IPS DF 4.7 (cell line): ENCODE measurements around the gene GLO1.

ENCODE experiments used
- DNase-seq: peaks from one replicate; pipeline ENCODE4 v3.0.0-alpha.2; 2013; ENCODE audit warnings: low spot score; ENCODE audit errors: extremely low read depth

GLO1 gene

DNA sequence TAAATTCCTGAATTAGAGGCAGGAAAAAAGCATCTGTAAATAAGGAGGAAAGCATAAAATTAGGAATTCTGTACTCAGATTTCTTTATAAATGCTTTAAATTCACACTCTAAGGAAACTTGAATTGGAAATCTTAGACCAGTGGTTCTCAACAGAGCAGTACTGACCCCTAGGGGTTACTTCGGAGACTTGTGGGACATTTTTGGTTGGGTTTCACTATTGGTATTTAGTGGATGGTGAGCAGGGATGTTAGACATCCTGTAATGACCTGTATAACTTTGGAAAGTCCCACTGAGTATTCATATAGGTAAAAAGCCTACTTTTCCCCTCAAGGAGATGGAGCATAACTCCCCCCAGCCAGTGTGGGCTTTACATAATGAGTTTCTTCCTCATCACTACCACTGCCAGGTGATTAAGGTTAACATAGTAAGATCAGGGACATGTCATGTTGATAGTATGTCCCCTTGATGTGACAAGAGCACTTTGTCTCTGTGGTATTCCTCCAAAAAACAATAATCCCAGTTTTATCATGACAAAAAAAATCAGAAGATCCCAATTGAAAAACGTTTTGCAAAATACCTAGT lies 31.0 kb downstream of the GLO1 start:
- peak; percentile 49 for DNase-seq

DNA sequence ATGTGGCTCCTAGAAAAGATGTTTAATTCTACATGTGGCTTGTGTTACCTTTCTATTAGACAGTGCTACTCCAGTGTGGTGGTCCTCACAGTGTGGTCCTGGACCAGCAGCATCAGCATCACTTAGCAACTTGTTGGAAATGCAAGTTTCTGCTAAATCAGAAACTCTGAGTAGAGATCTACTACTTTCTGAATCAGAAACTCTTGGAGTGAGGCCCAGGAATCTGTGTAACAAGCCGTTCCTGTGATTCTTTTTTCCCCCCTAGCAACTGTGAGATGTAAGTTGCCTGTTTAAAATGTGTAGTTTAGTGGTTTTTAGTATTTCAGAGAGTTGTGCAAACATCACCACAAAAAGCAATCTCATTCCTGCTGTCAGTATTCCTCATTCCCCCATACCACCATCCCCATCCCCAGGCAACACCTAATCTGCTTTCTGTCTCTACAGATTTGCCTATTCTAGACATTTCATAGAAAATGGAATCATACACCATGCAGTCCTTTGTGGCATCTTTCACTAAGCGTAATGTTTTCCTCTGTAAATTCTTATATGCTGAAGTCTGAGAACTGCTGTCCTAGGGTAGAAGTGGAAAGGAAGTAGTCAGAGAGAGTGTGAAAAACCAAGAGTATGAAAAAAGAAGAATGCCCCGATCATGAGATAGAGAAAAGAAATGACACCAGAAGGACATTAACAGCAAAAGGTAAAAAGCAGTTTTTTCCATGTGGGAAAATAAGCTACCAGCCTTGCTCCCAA lies 44.4 kb downstream of the GLO1 start:
- no peak for DNase-seq

DNA sequence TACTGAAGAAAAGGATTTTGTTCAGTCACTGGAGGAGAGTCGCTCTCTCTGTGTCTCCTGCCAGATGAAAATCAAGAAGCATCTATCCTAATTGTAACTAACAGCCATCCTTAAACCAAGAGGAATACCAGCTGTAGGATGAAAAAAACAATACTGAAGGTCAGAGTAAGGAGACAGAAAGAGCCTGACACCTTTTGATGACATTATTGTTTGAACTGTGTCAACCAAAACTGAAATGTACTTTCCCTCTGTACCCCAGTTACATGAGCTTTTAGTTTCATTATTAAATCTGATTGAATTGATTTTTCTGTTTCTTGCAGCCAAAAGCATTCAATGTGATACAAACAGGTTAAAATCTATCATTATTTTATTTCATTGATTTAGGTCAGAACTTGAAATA lies 46.0 kb downstream of the GLO1 start:
- no peak for DNase-seq

DNA sequence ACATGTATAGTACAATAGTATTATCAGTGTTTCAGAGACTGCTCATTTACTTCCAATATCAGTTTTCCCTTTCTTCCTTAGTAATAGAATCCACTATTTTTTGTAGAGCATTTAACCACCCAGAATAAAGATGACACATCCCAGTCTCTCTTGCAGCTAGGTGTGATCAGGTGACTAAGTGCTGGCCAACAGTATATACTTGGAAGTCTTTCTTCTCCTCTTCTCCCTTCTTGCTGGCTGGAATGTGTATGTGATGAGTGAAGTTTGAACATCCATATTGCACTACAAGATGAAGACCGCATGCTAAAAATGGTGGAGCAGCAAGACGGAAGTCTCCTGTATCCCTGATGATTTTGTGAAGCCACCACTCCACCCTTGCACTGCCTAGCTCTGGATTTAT lies 48.7 kb downstream of the GLO1 start:
- DNase-seq, result no peak

DNA sequence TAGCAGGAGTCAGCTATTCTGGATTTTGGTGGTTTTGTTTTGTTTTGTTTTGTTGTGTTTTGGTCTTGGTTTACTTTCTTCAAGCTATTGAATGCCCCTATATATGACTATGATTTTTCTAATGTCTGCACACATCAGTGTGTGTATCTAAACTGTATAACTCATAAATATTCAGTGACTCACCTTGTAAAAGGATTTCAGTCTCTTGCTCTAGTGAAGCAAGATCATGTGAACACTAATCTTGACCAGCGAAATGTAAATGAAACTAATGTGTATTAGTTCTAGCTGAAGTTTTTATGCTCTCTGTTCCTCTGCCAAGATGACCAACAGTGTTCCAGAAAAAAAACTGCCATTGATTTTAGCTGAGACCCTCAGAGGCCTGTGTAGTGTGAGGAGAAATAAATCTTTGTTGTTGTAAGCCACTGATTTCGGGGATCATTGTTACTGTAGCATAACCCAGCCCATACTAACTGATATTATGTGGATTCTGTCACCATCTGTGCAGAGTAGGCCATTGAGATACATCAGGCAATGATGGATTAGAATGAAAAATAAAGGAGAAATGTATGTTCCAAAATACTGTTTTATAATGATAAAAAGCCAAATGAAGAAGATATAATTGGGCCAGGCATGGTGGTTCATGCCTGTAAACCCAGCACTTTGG lies 51.7 kb downstream of the GLO1 start:
- DNase-seq, result no peak

DNA sequence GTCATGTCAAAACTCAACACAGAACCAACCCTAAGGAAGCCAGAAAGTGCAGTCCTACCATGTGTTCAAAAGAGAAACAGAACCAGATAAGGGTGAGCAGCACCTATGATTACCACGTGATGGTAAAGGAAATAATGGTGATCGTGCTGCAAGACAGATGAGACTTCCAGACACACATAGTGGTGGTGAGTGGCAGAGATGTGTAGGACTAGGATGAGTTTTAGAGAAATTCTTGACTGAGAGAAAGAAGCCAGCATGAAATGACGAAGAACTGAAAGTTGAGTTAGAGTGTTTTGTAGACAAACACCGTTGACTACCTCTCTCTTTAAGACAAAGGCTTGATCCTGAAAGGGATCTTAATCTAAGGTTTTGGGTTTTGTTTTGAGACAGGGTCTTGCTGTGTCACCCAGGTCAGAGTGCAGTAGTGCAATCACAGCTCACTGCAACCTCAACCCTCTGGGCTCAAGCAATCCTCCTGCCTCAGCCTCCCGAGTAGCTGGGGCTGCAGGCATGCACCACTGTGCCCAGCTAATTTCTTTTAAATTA lies 52.7 kb downstream of the GLO1 start:
- DNase-seq, result no peak

DNA sequence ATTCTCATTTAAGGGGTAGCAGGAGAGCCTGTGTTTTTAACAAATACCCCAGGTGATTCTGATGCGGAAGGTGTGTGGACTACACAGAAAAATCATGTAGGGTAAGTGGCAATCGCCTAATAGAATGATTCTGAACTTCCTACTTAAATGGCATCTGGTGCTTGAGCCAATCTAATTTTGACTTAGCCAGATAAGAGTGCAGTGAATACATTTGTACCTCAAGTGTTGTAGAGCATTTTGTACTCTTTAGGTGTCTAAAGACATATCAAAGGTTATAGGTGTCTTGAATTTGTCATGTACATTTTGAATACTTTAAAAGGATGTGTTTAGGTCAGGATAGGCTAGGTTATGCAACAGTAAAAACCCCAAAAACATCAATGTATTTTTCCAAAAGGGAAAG lies 53.2 kb downstream of the GLO1 start:
- no peak for DNase-seq

DNA sequence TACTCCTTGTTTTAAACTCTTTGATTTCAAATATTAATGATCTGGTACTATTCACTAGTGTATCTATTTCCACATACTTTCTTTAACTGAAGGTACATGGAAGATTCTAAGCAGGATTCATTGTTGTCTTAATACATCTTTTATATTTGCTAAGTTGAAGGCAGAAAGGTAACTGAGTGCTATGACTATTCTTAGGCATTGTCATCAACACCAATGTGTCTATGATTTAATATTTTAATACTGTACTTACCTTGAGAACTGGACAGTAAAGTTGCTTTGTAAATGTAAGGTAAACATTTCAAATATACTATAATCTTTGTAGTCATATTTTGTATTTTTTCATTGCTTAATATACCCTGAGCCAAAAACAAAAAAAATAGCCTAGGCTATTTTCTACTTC lies 54.3 kb downstream of the GLO1 start:
- DNase-seq, result no peak

DNA sequence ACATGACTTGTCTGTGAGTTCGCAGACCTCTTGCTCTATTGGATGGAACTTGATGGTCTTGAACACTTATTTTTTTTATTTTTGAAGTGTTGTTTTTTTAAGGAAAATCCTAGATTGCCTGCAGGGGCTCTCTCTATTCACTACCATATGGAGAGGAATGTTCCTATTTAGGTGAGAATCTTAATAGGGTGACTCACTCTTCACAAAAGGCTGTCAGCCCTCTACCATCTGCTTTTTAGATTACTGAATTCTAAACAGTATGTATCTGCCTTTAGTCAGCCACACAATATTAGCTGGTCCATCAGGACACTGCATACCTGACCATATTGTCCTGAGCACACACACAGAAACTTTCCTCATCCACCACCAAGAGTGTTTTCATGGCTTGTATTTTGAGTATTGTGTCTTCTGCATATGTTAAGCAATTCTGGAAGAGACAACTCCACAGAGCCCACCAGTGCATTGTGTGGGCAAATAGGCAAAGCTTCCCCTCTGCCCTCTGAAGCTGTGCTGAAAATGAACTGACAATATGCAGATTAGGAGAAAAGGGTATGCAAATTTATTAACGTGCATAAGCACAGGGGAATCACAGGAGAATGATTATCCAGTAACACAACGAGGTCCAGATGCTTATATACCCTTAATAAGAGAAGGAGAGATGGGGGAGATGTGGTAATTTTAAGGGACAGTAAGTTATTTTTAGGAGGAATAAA lies 56.6 kb downstream of the GLO1 start:
- no peak for DNase-seq

DNA sequence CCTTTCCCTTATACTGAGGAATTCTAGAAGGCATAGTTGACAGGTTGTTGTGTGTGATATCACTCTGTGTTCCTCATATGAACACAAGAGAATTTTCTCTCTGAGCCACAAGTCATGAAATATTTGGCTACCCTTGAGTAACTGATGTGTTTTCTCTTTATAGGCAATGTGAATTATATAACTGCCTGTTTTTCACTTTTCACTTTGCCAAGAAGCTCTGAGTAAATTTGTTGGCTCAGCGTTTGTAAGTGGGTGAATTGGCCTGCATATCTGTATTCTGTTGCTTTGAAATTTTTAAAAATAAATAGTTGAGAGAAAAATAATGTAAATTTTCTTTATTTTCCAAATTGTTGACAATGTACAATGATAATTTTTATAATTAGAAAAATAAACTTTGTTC lies 58.0 kb downstream of the GLO1 start:
- no peak for DNase-seq

DNA sequence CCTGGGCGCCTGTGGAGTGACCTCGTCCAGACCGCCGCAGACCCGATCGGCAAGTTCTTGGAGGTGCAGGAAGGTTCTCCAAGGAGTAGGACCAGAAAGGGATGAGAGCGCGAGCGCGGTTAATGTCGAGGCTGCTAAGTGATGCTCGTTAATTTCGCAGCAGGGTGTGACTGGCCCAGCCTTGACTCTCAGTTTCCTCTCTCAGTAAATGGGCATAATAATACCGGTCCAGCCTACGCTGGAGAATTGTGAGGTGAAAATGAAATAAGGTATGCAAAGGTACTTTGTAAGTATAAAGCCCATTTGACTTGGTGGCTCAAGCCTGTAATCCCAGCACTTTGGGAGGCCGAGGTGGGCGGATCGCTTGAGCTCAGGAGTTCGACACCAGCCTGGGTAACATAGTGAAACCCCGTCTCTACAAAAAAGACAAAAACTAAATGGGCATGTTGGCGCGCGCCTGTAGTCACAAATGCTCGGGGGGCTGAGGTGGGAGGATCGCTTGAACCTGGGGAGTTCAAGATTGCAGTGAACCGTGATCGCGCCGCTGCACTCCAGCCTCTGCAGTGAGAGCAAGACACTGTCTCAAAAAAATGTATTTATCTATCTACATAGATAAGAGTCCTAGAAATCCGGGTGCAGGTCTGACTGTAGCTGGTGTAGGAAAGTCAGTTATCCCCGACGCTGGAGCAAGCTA lies 62.6 kb downstream of the GLO1 start:
- no peak for DNase-seq

DNA sequence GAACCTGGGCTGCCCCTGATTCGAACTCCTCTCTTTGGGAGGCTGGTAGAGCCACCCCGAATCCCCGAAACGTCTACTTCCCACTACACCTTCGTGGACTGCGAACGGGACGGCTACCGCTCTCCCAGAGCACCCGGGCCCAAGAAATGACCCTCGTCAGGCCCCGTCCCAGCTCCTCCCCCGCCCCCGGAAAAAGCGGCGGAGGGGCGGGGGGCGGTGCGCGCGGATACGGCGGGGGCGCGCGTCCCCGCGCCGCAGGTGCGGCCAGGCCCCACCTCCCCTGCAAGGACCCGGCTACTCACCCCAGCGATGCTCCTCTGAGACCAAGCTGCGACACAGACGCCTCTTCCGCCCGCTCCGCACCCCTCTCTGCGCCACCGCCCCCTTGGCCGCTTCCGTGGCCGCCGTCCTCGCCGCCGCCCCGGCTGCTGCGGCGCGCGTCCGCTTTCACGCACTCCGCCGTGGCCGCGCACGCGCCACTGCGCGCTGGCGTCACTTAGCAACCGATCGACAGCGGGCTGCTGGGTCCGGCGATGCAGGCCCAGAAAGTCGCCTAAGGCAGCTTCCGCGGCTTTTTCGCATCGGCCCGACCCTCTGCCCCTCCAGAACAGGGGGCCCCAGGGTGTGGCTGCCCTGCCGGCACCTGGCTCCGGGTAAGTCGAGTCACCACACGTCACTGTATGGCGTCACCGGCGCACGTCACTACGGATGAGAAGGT lies 63.3 kb downstream of the GLO1 start, which contains the start of gene BTBD9:
Gene BTBD9 (minus strand): TSS at position 432 of the 718 bp plus-strand sequence.
- peak; percentile 25 for DNase-seq

DNA sequence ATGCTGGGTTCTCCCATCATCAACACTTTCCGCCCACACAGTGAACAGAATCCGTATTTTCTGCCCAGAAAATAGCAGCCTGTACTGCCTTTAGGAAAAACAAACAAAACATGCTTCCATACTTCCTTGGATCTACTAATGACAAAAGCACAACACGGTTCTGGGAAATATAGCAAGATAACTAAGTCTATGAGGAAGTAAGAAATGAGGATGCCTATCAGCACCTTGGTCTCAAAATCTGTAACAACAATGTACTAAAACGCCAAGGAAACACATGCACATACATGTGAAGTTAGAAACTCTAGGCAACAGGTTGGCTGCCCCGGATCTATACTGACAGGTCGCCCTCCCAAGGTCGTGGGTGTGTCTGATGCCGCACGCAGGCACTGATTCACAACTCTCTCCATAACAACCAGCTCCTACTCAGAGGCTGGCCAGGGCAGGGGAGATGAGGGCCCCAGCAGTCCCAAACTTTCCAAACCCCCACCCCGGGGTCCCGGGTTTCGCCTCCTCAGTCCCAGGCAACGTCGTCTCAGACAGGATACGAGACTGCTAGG lies 63.9 kb downstream of the GLO1 start:
- DNase-seq, result no peak

DNA sequence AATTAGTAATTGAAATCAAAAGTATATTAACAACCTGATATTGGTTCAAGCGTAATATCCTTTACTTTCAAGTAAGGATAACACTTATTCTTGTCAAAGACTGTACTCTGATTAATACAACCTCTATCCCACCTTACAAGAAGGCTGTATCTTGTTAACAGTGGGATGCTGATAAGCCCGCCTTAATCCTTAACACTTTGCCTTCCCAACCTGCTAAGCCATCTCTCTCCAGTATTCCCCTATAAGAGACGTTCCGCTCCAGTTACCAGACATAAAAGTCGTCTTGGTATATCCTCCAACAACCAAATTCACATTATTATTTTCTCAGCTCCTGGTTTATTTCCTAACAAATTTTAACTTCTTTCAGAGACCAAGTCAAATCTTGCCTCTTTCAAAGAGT lies 65.2 kb downstream of the GLO1 start:
- DNase-seq, result no peak

DNA sequence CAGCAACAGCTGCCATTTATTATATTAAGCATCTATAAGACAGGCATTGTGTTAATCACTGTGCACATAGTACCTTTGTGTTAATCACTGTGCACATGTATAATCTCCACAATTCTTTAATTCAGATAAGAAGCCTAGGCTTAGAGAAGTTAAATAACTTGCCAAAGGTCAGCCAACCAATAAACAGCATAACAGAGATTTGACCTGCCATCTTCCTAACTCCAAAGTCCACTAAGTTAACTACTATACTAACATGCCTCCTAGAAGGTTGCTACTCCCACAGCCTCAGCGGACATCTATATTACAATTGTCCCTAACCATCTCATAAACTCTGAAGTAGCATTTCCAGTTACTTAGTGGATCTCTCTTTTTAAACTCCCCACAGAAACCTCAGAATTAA lies 66.9 kb downstream of the GLO1 start:
- no peak for DNase-seq

DNA sequence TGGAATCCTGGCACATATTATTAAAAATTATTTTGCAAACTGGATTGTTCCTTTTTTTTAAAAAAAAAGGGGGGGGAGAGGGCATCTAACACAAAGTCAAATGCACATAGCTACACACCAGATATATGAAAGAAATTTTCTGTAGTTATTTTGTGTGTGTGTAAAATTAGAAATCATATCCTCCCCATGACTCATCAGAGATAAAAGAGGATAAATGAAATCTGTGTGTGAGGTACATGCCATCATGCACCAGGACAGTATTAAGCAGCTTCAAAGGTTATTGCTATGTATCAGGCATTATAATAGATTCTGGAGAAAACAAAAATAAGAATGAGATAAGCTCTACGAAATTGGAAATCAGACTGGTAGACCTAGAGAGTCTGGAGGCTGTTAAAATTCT lies 68.4 kb downstream of the GLO1 start:
- no peak for DNase-seq

DNA sequence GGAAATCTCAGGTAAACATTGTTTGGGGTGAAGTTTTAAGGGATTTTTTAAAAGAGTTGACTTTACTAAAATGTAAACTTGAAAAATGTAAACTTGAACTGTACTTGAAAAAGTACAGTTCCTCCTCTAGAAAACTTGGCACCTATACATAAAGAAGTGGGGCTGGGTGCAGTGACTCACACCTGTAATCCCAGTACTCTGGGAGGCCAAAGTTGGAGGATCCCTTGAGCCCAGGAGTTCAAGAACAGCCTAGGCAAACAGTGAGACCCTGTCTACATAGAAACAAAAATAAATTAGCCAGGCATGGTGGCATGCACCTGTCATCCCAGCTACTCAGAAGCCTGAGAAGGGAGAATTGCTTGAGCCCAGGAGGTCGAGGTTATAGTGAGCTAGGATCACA lies 70.5 kb downstream of the GLO1 start:
- no peak for DNase-seq

DNA sequence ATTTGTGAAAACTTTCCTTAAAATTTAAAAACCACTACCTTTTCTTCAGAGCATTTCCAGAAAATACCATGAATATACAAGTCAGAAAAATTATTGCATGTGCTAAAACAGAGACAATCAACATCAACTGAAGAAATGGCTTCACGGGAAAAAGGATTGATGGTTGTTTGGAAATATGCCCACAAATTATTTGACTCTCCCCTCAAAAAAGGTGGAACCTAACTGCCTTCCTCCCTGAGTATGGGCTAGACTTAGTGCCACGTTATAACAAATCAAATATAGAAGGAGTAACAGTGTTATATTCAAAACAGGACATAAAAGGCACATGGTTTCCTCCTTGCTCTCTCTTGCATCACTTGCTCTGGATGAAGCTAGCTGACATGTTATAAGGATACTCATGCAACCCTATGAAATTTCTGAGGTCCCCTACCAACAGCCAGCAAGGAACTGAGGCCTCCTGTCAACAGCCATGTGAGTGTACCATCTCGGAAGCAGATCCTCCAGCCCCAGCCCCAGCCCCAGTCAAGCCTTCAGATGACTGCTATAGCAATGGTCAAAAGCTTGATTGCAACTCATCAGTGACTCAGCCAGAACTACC lies 71.7 kb downstream of the GLO1 start:
- no peak for DNase-seq
